GM19397 (cell line): Measurements from ENCODE around the gene MYO3B.
"Not testable (repeated sequence)": the region's sequence is repeated elsewhere in the genome, so short reads cannot be mapped to it uniquely, and the experiment has no call there.

Experiments
- ATAC-seq: cut with Tn5 transposase; IDR thresholded peaks from one replicate; pipeline ENCODE4 v1.9.1; 2021; ENCODE audit warnings: mild to moderate bottlenecking, moderate library complexity; ENCODE audit not compliant: unreplicated experiment

Gene MYO3B

DNA sequence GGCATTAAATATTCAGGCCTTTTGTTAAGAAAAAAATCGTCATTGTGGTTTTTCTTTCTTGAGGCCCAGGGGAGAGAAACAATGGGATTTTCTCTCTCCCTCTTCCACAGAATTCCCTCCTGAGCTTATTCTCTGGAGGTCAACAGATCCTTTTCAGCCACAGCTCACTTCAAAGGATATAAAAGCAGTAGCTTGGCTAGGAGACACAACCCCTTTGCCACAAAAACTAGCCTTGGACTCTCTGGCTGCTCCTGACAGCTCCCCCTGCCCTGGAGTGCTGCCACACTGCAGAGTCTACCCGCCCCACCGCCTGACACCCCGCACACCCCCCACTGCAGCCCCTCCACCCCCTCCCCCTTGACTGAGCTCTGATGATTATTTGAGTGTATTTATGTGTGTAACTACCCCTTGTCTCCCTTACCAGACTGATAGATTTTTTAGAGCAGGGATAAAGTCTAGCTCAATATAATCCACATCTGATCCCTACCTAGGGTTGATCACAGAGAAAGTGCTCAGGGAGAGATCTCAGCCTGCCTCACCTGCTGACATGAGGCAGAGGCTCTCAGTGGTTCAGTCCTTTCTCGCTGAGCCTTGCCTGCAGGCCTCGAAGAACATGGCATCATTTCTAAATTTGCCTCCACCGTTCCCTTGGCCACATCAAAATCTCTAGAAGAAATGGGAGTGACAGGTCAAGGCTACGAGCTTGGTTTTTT lies 405.0 kb downstream of the MYO3B start:
- no peak for ATAC-seq

- no peak for ATAC-seq
Measured at GRCh38 chr2:170585067-170585466, 407.1 kb downstream of the MYO3B start.

GRCh38 chr2:170586571-170587095 lies 408.7 kb downstream of the MYO3B start:
- ATAC-seq: no peak

DNA sequence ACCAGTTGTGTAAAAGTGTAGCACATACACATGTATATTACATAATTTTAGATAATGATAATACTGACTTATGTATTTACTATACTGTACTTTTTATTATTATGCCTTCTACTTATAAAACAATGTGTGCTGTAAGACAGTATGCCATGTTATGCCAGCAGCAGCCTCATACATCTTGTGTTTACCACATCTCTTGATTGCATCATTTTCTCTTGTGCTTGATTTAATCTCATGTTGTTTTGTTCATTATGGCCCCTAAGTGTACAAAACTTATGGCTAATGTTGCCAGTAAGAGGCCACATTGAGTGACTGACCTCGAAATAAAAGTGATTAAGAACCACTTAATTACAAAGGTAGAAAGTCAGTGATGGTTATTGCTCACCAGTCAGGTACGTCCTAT lies 409.2 kb downstream of the MYO3B start:
- ATAC-seq: no peak

DNA sequence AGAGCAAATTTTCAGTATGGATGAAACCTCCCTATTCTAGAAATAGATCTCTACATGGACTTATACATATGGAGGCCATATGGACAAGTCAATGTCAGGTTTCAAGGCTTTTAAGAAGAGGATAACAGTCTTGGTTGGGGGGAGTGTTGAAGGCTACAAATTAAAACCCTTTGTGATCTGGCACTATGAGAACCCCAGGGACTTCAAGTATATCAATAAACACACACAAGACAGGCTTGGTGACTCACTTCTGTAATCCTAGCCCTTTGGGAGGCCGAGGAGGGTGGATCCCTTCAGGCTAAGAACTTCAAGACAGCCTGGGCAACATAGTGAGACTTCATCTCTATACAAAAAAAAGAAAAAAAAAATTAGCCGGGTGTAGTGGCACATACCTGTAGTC lies 410.0 kb downstream of the MYO3B start:
- ATAC-seq: no peak

- no peak for ATAC-seq
Measured at GRCh38 chr2:170588729-170589128, 410.8 kb downstream of the MYO3B start.

GRCh38 chr2:170596576-170596975 lies 418.6 kb downstream of the MYO3B start:
- ATAC-seq: no peak

DNA sequence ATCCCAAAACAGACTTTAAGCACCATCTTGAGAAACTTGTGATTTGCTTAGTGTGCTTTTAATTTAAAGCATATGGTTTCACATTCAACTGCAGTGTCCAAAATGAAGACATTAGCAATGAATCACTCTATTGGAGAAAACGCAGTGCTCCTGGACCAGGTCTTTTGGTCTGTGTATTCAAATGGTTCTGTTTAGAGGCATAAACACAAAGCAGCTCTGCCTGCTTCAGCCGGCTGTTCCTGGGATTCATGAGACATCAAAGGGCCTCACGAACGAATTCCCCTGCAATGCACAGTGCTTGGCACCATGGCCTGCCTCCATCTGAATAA lies 420.1 kb downstream of the MYO3B start:
- no peak for ATAC-seq

DNA sequence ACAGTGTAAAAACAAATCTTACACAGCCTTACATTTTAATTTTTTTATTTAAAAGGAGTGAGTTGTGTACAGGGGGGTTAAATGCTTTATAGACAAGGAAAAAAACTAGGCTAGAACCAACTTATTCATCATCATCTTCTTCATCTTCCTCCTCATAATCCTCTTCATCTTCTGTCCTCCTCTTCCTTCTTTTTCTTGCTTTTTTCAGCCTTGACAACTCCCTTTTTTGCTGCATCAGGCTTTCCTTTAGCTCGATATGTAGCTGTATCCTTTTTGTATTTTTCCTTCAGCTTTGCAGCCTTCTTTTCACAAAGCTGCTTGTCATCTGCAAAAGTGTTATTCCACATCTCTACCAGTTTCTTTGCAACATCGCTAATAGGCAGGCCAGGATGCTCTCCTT lies 423.5 kb downstream of the MYO3B start:
- ATAC-seq: no peak

DNA sequence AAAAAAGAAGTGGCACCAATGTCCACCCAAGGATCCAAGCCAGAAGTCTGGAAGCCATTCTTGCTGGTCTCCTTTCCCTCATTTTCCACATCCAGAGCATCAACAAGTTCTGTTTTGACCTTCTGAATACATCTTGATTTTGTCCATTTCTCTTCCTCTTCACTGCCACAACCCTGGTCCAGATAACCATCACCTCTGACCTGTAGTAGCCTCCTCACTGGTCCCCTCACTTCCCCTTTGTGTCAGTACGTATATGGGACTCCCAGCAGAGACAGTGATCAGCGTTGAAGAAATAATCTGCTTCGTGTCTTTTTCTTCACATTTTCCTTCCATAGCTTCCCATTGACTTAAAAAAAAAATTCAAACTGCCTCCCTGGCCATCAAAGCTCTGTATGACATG lies 427.9 kb downstream of the MYO3B start:
- no peak for ATAC-seq

GRCh38 chr2:170607171-170607570 lies 429.2 kb downstream of the MYO3B start:
- no peak for ATAC-seq

DNA sequence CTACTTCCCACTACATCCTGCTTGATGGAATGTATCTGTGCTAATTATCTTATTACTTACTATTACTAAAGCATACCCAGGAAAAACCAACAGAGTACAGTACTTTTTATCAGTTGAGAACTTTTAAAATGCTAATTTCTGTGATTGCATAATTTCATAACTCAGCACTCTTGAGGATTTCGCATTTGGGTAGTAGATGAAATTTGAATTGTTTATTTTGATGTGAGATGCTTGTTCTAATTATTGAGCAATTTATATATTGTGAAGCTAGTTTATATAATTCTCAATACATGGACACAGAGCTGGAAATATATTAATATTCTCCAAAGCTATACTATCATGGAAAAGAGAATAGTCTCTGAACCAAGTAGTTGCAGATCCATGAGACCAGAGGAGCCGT lies 432.7 kb downstream of the MYO3B start:
- no peak for ATAC-seq

- ATAC-seq: not testable (repeated sequence)
Measured at GRCh38 chr2:170618948-170619347, 441.0 kb downstream of the MYO3B start.

DNA sequence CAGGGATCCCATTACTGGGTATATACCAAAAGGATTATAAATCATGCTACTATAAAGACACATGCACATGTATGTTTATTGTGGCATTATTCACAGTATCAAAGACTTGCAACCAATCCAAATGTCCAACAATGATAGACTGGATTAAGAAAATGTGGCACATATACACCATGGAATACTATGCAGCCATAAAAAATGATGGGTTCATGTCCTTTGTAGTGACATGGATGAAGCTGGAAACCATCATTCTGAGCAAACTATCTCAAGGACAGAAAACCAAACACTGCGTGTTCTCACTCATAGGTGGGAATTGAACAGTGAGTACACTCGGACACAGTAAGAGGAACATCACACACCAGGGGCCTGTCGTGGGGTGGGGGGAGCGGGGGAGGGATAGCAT lies 457.1 kb downstream of the MYO3B start:
- not testable (repeated sequence) for ATAC-seq

DNA sequence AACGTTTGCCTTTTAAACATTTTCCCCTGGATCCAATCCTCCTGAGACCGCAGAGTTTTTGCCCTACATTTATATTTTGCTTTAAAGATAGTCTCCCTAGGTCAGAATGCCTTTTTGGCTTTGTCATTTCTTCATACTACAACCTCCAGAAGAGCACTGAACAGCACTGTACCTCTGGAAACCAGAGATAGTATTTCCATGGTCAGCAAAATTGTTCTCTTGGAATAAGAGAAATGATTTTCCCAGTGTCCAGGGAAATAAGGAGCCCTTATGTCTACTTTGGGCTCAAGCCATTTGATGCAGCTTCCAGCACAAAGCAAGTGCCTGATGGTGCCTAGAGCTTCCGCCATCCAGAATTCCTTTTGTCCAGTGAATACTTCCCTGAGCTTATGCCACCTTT lies 461.7 kb downstream of the MYO3B start:
- ATAC-seq: no peak

DNA sequence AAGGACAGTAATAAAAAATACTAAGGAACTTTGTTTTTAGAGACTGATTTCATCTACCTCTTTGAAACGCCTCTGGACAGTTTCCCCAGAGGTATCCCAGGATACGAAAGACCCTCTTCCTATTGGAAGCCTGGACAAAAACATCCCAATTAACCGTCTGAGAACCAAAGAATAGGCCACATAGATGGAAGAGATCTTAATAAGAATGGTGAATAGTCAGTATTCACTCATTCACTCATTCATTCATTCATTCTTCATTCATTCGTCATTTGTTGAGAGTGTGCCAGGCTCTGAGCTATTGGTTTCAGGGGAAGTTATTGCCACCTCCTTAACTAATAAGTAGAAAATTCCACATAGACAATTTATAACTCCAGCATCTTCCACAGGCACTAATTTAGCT lies 464.0 kb downstream of the MYO3B start:
- ATAC-seq: no peak

- no peak for ATAC-seq
Measured at GRCh38 chr2:170643346-170643745, 465.4 kb downstream of the MYO3B start.

GRCh38 chr2:170647741-170648436 lies 469.9 kb downstream of the MYO3B start:
- no peak for ATAC-seq

DNA sequence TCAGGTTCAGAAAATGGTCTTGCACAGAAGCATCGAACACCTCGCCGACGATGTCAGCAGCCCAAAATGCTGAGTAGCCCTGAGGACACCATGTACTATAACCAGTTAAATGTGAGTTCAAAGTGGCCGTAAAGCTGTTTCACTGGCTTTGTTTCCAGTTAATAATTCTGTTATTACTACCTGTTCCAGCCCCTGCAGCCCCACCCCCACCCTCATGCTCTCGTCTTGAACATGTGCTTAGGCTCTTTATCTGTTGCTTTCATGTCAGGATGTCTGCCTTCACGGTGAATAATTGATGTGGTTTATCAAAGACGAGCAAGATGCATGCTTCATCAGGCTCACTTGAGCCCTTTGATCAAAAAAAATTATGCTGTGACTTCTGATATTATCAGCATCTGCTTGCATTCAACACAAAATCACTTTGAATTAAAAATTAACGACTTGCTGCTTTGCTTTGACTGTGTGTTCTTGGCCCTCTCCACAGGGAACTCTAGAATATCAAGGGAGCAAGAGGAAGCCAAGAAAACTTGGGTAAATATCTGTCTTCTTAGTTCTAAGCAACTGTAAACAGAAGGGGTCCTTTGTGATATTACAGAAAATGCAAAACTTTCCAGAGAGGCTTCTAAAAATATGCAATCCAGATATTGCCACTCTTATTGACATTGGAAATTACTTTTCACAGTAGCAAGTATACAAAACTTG lies 473.8 kb downstream of the MYO3B start:
- no peak for ATAC-seq

- no peak for ATAC-seq
Measured at GRCh38 chr2:170652637-170653417, 474.9 kb downstream of the MYO3B start.

GRCh38 chr2:170656669-170657068 lies 478.7 kb downstream of the MYO3B start:
- no peak for ATAC-seq
